GM19328 (cell line): ENCODE results near the gene MYPOP.
A peak's percentile ranks its signal among the peaks of the same experiment; 100 is the strongest.
"Not testable (repeated sequence)": the region's sequence is repeated elsewhere in the genome, so short reads cannot be mapped to it uniquely, and the experiment has no call there.

Experiments
- ATAC-seq: cut with Tn5 transposase; IDR thresholded peaks from one replicate; pipeline ENCODE4 v1.9.1; 2021; ENCODE audit warnings: mild to moderate bottlenecking, moderate library complexity; ENCODE audit not compliant: unreplicated experiment

MYPOP gene

DNA sequence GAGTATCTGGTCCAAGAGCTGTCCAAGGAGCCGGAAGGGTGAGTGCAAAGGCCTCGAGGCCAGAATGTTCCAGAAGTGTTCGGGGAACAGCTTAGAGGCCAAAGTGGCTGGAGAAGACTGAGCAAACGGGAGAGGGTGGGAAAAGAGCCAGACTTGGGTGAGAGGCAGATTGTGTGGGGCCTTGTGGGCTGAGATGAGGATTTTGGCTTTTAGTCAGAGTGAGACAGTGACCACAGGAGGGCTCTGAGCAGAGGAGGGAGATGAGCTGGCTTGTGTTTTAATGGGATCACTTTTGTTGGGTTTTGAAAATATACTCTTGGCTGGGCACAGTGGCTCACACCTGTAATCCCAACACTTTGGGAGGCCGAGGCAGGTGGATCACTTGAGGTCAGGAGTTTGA lies 6.5 kb upstream of the MYPOP start:
- ATAC-seq = no peak

DNA sequence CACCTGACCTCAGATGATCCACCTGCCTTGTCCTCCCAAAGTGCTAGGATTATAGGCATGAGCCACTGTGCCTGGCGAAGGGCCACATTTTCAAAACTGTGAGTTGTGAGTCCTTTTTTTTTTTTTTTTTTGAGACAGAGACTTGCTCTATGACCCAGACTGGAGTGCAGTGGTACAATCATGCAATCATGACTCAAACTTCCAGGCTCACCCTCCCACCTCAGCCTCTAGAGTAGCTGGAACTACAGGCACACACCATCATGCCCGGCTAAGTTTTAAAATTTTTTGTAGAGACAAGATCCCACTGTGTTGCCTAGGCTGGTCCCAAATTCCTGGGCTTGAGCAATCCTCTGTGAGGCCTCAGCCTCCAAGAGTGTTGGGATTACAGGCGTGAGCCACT lies 3.8 kb upstream of the MYPOP start:
- ATAC-seq = no peak

- no peak for ATAC-seq
Observed at GRCh38 chr19:45905011-45905410, 2.6 kb upstream of the MYPOP start.

DNA sequence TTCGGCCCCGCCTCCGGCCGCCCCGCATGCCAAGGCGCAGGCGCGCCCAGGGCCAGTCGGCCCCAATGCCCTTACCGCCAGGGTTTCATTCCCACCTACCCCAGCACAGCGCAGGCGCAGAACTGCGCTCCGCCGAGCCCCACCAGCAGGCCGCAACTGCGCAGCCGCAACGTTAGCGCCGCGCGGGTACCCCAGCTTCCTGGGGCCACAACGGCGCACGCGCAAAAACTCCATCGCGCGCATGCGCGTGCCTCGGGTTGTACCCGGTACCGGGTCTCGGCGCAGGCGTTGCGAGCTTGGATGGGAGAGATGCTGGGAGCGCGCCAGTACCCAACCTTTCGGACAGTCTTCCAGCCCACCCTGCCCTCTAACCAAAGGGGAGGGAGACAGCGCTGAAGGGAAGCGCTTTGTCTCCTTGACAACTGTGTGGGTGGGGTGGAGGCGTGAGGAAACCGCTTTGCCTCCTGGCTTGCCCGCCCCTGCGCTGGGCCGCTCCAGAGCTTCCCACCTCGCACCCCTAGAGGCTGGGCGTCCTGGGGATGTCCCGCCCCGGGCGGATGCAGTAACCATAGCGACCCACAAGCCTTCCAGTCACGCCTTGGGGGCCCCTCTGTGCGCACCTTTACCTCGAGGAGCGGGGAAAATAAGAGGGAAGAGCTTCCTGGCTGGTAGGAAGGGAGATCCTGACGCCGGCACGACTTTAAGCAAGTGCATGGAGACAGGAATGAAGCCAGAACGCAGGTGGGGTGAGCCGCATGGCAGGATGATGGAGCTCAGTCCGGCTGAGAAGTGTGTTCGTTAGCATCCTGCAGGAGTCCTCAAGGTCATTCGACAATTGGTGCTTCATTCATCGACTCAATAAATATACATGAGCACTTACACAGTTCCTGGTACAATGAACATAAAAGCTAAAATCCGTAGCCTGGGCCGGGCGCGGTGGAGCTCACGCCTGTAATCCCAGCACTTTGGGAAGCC lies 525 bp upstream of the MYPOP start:
- peak; percentile 83 for ATAC-seq

DNA sequence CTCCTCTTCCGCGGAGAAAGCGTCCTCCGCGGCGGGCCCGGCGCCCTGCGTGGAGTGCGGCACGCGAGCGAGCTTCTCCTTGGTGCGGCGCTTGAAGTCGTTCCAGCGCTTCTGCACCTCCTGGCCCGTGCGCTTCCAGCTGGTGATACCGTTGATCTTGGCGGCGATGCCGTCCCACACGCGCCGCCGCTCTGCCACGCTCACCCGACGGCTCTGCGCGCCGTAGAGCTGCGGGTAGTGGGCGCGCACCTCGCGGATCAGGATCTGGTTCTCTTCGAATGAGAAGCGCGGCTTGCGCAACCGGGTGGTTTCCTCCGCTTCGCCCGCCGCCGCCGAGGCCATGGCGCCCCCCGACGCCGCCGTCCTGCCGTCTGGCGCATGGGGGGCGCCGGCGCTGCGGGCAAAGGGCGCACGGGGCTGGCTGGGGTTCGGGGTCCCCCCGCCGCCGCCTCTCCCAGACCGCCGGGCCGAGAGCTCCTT lies 941 bp downstream of the MYPOP start:
- no peak for ATAC-seq

GRCh38 chr19:45900738-45901431 lies 1.5 kb downstream of the MYPOP start:
- ATAC-seq = no peak

DNA sequence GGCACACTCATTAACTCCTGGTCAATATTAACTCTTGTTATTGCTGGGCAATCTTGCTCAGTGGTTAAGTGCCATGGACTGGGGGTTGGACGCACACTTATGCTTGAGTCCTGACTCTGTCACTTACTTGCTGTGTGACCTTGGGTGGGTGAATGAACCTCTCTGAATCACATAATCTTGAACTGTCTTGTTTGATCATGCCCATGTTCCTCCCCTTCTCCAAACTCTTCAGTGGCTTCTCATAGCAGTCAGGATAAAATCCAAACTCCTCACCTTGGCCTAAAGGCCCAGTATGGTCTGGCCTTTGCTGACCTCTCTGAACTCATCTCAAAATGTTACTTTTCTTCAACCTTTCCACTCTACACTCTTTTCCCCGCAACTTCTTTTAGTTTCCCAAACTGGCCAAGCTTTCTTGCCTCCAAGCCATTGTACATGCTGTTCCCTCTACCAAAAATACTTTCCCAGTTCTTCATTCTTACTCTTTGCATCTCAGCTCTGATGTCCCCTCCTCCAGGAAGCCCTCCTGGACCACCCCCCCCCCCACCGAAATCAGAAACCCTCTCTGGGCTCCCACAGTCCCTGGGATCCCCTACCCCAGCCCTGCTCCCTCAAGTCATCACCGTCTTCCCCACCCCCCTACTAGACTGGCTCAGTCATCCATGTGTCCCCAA lies 2.4 kb downstream of the MYPOP start:
- ATAC-seq = no peak

DNA sequence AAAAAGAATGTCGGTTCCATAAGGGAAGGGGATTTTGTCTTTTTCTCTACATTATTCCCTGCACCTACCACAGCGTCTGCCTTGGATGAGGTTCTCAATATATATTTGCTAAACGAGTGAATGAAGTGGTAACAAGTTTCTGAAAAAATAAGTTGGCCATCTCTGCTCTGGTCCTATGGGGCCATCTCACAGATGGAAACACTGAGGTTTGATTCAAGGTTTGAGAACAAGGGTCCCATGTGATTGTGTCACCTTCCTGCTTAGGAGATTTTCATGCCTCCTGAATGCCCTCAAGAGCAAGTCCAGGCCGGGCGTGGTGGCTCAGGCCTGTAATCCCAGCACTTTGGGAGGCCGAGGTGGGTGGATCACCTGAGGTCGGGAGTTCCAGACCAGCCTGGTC lies 3.2 kb downstream of the MYPOP start:
- no peak for ATAC-seq

- no peak for ATAC-seq
Observed at GRCh38 chr19:45897261-45897812, 5.1 kb downstream of the MYPOP start.

DNA sequence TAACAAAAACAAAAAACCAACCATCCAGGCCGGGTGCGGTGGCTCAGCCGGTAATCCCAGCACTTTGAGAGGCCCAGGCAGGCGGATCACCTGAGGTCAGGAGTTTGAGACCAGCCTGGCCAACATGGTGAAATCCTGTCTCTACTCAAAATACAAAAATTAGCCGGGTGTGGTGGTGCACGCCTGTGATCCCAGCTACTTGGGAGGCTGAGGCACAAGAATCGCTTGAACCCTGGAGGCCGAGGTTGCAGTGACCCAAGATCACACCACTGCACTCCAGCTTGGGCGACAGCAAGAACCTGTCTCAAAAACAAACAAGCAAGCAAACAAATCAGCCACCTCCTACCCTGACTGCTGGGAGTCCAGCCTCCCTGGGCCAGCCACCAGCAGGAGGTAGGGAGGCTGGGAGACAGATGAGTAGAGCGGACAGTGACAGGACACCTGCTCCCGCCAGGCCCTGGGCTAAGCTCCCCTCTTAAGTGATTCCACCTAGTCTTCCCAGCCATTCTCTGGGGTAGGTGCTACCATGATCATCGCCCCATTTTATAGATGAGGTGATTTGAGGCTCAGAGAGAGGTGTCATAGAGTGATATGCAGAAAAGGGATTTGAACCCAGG lies 6.3 kb downstream of the MYPOP start:
- ATAC-seq = not testable (repeated sequence)

DNA sequence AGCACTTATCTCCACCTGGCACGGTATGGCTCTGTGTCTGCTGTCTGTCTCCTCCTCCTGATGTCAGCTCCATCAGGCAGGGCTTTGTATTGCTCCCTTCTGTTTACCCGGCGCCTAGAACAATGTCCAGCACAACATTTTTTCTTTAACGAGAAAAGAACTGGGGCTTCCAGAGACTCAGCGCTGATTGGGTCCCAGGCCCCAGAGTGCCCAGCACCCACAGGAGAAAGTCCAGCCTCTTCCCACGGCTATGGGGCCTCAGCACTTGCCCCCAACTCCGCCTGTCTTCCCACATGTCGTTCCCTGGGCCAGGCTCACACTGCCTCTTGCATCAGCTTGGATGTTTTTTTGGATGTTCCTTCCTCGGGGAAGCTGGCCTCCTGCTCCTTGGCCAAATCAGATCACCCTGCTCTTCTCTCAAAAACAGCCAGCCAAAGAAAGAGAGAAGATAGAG lies 6.9 kb downstream of the MYPOP start:
- ATAC-seq = no peak

- ATAC-seq = no peak
Observed at GRCh38 chr19:45890877-45891276, 11.5 kb downstream of the MYPOP start.

- ATAC-seq = no peak
Observed at GRCh38 chr19:45889210-45889885, 13.1 kb downstream of the MYPOP start.

GRCh38 chr19:45887200-45887710 lies 15.2 kb downstream of the MYPOP start:
- ATAC-seq = no peak

- ATAC-seq = peak; percentile 40
Observed at GRCh38 chr19:45886427-45887199, 15.8 kb downstream of the MYPOP start.

DNA sequence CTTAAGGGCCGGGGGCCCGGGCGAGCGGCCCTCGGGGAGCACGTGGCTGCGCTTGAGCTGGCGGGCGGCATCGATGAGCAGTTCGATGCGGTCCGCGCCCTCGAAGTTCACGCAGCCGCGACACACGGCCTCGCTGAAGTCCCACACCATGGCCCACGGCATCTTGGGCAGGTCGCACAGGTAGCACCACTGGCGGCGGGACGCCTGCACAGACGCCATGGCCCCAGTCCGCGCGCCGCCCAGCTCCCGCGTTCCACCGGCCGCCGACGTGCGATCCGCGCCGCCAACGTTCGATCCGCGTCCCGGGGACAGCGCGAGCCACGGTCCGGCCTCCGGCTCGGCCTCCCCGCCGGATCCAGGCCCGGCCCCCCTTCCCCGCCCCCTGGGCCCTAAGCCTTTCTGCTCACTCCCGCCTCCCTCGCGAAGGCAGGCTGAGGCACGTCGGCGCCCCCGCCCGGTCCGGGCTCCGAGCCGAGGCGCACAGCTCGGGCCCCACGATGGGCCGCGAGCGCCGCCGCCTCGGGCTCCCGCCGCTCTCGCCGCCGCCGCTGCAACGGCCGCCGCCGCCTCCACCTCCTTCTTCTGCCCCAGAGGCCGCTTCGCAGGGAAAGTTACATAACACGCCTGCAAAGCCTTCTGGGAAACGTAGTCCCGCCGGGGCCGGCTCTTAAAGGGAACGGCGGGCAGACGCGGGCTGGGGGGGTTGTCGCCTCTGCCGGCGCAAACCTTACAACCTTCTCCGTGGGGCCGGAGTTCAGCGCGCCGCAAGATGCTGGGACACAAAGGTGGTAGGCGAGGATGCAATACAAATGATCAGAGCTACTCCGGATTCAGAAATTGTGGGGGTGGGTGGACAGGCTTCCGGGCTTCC lies 16.6 kb downstream of the MYPOP start, which contains the start of gene IRF2BP1:
TSS of gene IRF2BP1 (minus strand) at position 586 of the 871 bp plus-strand sequence. CDS start at position 219, 367 bp downstream.
- peak; percentile 43 for ATAC-seq

DNA sequence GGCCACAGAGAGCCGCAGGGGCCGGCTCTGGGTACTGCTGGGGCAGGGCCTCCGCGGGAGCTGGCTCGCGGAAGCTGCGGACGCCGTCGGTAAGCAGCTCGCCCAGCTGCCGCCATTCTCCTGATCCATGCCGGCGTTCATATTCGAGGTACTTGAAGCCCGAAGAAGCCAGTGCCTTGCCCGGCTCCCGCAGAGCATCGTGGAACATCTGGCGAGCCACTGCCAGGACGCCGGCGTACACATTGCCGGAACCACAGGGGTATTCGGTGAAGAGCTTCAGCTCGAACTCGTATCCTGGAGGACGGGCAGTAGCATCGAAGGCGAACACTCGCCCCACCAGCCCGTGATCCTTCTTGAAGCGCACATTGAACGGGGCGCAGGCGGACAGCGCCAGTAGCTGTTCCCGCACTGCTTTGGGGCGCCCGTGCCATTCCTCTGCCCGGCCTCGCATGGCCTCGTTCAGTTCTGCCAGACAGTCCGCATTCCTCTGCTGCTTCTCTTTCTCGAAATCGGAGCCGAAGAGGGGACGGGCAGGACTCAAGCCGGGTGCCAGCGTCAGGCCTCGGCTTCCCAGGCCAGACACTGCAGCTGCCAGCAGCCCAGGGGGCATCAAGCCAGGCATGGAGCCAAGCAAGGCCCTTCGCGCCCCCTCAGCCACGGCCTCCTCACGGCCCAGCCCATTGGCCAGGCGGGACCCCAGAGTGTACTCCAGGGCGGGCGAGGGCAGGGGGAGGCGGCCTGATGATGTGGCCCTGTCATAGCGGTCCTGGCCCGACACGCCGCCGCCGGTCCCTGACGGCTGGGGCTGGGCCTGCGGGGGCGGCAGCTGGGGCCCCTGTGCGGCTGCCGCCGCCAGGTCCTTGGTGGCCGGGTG lies 17.5 kb downstream of the MYPOP start:
- no peak for ATAC-seq
